NCI-H226 (cell line): ENCODE measurements around the gene LAMC2.
"Not testable (repeated sequence)": the region's sequence is repeated elsewhere in the genome, so short reads cannot be mapped to it uniquely, and the experiment has no call there.

Experiments
- DNase-seq: peaks from one replicate; pipeline ENCODE4 v3.0.0-alpha.2; 2015

Gene LAMC2

DNA sequence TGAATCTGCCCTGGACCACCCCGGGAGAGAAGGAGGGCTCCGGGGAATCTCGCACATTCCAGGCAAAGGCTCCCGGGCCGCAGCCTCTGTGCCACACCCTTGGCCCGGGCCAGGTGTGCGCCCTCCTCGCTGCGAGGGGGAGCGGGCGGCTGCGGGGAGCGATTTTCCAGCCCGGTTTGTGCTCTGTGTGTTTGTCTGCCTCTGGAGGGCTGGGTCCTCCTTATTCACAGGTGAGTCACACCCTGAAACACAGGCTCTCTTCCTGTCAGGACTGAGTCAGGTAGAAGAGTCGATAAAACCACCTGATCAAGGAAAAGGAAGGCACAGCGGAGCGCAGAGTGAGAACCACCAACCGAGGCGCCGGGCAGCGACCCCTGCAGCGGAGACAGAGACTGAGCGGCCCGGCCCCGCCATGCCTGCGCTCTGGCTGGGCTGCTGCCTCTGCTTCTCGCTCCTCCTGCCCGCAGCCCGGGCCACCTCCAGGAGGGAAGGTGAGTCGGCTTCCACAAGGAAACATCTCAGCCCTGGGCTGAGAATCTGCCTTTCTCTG lies at the start of gene LAMC2:
Gene LAMC2, plus strand, starts transcription at position 324 of the 550 bp plus-strand sequence. Its CDS starts 89 bp downstream, at position 413.
- no peak for DNase-seq

DNA sequence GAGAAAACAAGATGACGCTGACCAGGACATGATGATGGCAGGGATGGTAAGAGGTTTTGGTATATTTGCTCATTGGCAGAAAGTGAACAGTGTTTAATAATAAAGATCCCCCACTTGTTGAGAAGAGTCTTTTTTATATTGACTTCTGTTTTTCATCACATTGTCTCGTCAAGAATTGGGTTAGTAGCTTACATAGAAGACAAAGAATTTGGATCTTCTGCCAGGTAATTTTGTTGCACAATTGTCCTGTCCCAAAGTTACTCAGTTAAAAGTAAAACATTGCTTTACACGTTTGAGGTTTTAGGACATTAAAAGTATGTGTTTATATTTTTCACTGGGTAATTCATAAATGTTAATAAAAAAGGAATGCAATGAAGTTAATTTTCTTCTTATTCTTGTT lies 48.3 kb upstream of the LAMC2 start:
- no peak for DNase-seq

DNA sequence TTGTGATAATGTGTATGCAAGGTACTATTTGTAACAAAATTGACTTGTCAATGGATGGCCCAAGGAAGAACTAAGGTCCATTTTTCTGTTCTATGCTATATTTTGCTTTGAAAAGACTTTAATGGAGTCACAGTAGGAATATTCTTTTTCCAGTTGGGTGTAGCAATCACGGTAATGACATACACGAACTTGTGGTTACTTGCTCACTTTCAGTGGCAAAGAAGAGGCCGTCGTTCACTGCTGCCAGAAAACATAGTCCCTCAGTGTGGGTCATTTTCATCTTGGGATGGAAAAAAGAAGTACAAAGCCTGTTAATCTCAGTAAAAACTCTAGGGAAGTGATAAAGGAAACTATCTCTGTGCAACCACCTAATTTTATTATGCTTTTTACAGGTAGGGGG lies 47.8 kb upstream of the LAMC2 start:
- no peak for DNase-seq

DNA sequence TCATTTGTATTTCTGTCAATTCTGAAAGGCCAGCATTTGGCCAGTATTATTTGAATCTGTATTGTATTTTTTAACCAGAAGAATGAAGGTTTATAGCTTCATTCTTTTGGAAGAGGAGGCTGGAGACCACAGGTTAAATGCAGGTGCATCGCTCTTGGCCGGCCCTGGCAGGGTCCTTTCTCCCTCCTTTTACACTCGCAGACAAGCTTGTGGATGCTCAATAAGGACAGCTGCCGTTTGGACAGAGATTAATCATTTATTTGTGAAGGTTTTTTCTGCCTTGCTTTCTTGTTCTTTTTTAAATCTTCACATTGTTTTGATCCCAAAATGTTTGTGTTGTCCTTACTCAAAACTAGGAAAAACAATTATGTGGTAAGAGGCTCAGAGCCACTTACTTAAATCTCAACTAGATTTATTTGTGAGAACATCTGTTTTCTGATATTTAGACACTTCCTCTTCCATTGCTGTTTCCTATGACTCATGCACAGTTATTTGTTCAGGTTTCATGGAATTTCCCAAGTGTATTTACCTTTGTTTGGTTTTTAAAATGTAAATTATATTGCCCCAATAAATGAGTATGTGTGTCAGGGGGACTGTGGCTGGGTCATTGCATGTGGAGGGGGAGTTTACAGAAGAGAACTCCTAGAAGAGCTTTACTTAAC lies 46.7 kb upstream of the LAMC2 start:
- DNase-seq, result no peak

DNA sequence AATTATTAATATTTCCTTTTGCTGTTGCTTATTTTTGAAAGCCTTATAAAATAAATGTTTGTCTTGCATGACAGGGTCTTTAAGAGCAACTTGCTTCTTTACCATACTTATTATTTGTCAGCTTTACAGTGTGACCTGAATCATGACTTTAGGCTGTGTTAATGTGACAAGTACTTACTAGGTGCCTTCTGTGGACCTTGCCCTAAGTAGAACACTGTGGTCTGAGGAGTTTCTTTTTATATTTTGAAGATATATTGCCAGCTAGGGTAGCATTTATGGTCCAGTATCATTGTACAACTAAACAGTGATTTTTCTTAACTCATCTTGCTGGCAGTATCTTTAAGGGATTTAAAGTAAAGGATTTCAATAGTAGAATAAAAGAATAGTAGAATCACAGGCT lies 45.4 kb upstream of the LAMC2 start:
- DNase-seq, result no peak

DNA sequence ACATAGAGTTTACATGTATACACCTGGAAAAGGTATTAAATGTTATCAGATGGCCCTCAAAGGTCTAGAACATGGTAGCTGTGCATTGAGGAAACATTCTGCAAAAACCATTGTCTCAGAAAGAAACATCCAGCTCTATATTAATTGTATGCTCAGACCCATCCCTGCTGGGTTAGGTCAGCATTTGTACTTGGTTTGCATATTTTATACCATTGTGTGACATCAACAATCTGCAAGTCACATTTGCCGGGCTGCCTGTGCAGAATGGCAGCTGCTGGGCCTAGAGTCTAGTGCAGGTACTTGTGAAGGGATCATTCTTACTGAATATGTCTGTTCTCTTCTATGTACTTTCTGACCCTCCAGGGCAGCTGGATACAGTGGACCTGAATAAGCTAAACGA lies 43.9 kb upstream of the LAMC2 start:
- DNase-seq, result no peak

DNA sequence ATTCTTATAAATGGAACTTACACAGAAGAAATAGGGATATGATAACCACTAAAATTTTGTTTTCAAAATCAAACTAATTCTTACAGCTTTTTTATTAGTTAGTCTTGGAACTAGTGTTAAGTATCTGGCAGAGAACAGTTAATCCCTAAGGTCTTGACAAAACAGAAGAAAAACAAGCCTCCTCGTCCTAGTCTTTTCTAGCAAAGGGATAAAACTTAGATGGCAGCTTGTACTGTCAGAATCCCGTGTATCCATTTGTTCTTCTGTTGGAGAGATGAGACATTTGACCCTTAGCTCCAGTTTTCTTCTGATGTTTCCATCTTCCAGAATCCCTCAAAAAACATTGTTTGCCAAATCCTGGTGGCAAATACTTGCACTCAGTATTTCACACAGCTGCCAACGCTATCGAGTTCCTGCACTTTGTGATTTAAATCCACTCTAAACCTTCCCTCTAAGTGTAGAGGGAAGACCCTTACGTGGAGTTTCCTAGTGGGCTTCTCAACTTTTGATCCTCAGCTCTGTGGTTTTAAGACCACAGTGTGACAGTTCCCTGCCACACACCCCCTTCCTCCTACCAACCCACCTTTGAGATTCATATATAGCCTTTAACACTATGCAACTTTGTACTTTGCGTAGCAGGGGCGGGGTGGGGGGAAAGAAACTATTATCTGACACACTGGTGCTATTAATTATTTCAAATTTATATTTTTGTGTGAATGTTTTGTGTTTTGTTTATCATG lies 42.3 kb upstream of the LAMC2 start:
- DNase-seq, result no peak

DNA sequence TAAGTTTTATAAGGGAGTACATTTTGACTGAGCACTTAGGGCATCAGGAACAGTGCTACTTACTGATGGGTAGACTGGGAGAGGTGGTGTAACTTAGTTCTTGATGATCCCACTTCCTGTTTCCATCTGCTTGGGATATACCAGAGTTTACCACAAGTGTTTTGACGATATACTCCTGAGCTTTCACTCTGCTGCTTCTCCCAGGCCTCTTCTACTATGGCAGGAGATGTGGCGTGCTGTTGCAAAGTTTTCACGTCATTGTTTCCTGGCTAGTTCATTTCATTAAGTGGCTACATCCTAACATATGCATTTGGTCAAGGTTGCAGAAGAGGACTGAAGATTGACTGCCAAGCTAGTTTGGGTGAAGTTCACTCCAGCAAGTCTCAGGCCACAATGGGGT lies 41.3 kb upstream of the LAMC2 start:
- DNase-seq, result no peak

DNA sequence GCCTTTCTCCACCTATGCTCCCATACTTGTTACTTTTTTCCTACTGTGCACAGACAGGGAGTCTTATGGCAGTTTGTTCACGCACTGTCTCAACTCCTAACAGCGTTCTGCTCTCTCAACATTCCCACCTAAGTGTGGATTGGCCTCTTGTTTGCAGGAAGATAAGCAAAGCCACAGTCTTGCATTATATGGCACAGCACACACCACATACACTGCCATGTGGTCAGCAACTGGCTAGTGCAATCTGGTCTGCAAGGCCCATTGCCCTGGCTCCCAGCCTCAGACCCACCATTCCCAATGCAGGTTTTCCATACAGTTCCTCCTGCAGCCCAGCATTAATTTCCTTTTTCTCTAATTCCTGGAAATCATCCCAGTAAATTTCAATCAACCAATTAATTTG lies 38.3 kb upstream of the LAMC2 start:
- DNase-seq, result no peak

DNA sequence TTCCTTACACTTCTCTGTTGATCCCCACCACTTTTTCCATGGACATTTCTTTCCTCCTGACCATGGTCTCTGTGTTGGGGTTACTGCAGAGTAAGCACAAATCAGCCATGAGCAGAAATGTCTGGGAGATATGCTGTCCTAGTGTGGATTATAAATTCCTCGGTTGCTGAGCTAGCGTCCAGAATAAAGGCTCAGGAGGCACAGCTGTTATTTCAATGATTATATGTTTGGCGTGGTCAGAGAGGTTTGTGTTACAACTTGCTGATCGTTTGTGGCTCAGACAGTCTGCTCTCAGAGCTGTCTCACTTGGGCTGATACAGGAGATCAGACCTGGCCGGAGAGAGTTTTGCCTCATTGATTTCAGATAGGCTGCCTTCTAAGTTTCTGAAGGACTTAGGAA lies 37.5 kb upstream of the LAMC2 start:
- no peak for DNase-seq

DNA sequence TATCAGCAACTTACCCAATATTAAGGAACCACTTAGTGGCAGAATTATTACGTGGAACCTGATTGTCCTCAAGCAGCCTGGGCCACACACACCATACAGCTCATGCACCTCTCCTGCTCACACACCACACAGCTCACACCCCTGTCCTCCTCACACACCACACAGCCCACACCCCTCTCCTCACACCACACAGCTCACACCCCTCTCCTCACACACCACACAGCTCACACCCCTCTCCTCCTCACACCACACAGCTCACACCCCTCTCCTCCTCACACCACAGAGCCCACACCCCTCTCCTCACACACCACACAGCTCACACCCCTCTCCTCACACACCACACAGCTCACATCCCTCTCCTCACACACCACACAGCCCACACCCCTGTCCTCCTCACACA lies 36.8 kb upstream of the LAMC2 start:
- no peak for DNase-seq

DNA sequence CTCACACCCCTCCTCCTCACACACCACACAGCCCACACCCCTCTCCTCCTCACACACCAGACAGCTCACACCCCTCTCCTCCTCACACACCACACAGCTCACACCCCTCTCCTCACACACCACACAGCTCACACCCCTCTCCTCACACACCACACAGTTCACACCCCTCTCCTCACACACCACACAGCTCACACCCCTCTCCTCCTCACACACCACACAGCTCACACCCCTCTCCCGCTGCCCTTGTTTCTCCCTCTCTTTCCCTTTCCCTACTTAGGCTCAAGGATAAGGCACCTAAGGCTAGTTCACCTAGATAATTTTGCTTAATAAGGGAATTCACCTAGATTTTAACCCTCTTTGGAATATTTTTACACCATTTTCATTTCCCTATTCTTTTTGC lies 36.0 kb upstream of the LAMC2 start:
- not testable (repeated sequence) for DNase-seq

DNA sequence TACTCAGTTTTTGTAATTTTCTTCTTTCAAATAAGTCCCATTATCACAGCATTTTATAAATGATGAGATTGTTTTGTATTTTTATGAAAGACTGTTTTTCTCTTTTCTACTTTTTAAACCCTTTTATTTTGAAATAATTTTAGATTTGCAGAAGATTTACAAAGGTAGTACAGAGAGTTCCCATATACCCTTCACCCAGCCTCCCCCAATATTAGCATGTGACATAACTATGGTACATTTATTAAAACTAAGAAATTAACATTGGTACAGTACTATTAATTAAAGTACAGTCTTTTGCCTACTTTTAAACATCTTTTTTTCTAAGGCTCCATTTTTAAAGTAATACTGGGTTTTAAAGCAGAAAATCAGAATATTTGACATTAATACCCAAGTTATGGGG lies 35.6 kb upstream of the LAMC2 start:
- DNase-seq, result no peak

DNA sequence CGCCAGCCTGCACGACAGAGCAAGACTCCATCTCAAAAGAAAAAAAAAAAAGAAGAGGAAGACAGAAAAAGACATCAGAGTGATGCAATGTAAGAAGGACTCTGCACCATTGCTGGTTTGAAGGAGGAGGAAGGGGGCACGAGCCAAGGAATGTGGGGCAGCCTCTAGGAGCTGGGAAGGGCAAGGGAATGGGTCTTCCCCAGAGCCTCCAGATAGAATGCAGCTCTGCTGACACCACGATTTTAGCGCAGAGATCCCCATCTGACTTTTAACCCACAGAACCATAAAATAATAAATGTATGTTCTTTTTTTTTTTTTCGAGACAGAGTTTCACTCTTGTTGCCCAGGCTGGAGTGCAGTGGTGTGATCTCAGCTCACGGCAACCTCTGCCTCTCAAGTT lies 33.9 kb upstream of the LAMC2 start:
- DNase-seq, result no peak

DNA sequence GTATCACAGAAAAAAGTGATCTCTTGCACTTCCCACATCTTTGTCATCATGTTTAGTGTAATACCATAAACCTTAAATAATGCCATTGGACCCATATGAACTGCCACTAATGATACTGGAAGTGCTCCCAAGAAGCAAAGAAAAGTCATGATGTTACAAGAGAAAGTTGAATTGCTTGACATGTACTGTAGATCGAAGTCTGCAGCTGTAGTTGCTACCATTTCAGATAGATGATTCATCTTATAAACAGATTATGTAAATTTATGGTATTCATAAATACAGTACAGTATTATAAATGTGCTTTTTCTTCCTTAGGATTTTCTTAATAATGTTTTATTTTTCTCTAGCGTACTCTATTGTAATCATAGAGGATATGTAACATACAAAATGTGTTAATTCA lies 30.1 kb upstream of the LAMC2 start:
- no peak for DNase-seq

DNA sequence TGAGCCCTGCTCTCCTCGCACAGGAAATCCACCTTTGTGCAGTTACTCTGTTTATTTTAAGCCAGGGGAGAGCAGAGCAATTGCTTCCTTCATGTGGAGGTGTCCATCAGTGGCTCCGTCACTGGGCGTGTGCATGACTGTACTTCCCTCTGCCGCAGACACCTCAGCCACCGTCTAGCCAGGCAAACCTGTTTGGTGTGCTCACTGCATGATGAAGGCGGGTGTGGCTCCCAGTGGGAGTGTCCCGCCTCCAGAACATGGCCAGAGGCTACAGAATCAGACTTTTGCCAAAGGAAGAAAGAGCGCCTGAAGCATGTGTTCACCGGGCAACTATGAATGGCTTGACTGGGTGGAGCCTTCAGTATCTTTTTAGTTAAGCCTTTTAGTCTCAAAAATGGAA lies 26.1 kb upstream of the LAMC2 start:
- DNase-seq, result peak; percentile 99

DNA sequence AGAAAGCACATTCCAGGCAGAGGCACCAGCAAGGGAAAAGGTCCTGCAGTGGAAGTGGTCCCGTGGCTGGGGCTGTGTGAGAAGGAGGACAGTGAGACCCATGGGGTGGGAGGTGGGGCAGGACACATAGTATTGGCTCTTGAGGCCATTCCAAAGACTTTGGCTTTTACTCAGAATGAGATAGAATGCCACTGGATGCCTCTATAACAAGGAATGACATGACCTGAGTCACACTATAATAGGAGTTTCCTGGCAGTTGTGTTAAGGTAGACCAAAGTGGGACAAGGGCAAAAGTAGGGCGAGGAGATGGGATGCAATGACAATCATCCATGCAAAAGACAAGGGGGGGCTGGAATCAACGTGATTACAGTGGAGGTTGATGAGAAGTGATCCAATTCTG lies 24.7 kb upstream of the LAMC2 start:
- no peak for DNase-seq

DNA sequence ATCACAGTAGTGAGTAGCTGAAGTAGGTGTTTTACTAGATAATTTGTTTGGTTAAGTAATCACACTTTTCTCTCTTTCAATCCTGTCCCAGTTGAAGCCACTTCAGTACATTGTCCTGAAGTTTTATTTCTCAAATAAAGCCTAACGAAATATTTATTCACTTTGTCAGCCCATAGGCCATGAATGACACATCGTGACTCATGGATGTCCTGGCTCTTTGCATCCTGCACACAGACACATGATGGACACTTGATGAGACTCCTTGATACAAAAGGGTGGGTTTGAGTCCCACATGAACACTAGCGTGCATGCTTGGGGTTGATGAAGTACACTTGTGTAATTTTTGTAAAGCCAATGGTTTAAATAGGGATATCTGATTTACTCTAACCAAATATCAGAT lies 22.7 kb upstream of the LAMC2 start:
- DNase-seq, result peak; percentile 88

DNA sequence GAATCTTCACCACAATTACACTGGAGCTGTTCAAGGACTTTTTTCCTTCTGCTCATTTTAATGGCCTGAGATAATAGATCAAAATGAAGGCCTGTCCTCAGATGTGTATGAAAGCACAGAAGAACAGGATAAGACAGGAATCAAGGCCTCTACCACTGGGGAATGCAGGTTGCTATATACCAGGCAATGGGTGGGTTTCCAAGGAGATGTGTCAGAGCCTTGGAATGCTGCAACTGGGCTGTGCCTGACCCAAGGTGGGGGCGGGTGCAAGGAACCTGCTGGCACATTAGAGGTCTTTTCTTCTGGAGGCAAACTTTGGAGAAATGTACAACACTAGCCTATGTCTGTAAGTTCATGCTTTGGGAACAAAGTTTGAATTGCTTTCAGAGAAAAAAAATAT lies 21.7 kb upstream of the LAMC2 start:
- DNase-seq, result peak; percentile 98

DNA sequence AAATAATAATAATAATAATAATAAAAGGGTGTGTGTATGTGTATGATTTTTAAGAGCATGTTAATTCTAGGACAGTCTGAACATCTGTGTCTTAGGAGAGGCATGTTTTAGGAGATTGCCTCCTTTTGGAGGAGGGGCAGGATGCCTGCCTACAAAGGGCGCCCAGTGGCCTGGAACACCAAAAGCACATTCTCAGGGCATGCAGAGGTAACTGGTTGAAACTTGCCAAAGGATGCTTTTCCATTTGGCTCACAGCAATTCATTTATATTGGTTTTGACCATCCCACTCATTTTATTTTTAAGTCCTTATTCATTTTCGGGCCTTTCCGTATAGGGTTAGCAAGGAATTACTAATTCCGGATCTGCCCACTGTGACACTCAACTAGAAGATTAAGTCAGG lies 21.1 kb upstream of the LAMC2 start:
- DNase-seq, result peak; percentile 22

DNA sequence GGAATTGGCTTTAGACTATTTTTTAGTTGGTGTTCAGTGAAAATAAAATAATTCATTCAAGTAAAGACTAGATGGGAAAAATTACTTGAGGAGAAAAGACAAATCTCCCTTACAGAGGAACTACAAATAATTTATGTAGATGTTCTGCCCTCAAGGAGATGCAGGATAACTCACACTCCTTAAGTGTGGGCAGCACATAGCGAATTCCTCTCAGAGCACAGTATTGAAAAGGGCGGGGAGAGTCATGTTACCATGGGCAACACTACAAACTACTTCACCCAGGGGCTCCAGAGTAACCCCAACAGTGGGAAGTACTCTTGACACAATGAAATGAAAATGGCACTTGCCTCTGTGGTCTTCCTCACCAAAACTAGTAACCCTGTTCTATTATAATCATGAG lies 20.6 kb upstream of the LAMC2 start:
- peak; percentile 41 for DNase-seq

DNA sequence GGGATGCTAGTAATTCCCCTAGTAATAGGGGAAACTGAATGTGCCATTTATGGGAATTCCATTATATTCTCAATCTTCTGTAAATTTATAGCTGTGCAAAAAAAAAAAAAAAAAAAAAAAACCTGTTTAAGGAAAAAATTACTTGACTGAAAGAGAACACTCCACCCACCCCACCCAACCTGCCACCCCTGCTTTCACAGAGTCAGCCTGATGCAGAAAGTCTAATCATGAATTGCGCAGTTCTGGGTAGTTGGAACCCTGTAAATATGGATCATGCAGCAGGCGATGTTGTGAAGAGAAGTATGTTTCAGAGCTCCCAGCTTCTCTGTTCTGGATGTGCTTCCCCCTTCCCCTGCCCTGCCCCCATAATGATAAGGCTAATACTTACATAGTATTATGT lies 19.6 kb upstream of the LAMC2 start:
- no peak for DNase-seq

DNA sequence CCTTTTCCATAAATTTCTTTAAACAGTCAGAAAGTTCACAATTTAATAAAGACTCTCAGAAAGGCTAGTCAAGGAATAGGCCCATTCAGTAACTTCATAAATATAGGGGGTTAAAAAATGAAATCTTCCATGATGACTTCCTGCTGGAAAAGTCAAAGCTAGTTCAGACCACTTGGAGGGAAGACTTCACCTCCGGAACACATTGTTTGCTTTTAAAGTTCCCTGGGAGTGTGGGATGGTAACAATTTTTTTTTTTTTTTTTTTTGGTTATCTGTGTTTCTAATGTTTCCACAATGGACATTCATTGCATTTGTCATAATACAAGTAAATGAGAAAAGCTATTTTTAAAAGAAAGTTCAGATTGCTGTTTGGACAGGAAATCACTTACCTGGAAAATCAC lies 18.4 kb upstream of the LAMC2 start:
- no peak for DNase-seq

DNA sequence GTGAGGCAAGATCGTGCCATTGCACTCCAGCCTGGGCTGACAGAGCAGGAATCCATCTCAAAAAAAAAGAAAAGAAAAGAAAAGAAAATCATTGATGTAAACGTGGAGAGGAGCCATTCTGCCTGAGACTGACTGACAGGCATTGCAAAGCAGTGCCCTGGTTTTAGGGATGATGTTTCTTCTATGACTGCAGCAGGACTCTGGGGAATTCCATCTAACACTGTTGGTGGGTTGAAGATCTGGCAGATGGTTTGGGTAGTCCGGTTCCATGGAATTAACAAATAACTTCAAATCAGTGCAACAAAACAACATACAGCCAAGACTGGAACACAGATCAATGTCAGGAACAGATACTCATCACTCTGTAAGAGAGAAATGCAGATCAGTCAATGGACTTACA lies 17.8 kb upstream of the LAMC2 start:
- no peak for DNase-seq

DNA sequence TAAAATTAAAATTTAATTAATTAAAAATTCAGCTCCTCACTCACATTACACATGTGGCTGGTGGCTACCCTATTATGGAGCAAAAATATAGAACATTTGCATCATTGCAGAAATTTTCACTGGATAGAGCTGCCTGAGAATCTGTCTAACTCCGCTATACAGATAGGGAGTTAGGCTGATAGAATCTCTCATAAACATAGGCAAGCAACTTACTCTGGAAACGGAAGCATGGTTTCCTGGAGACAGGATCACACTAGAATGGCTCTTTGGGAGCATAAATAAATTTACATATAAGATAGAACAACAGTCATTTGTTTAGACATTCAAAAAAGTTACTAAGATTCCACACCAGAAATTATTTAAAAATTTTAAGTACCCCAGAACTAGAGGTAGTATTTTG lies 12.2 kb upstream of the LAMC2 start:
- DNase-seq, result no peak
